ENCODE results near the gene CBFA2T3. TPM values are rescaled to one million over a fixed set of nuclear protein-coding genes. Genes with fewer than 3 reads are reported as not detected.
"Not testable (repeated sequence)": the region's sequence is repeated elsewhere in the genome, so short reads cannot be mapped to it uniquely, and the experiment has no call there.

CBFA2T3 gene
- total RNA-seq, 2 experiments from 2014 or later, result 0.21 TPM; not detected in 1

- no peaks in the 10 kb centered on the region for H3K4me1 Mint-ChIP-seq
- H3K36me3 Mint-ChIP-seq, result no peaks in the 10 kb centered on the region
- CTCF ChIA-PET, result no interaction called here
- no peak overlapping the region for H3K4me3 Mint-ChIP-seq
- ATAC-seq, result no peak
- H3K27ac Mint-ChIP-seq, result no peak overlapping the region
- no peak for DNase-seq
- no peaks in the 10 kb centered on the region for H3K9me3 Mint-ChIP-seq (ENCODE audit: low read depth)
- no peaks in the 10 kb centered on the region for H3K27me3 Mint-ChIP-seq
Observed at GRCh38 chr16:88902744-88903143, 74.3 kb downstream of the CBFA2T3 start.

- no peak for ATAC-seq
- DNase-seq, result no peak
- Mint-ChIP-seq H3K4me3 (no peak overlapping the region), H3K36me3 (no peaks in the 10 kb centered on the region), H3K27me3 (no peaks in the 10 kb centered on the region), H3K4me1 (no peaks in the 10 kb centered on the region), H3K27ac (no peak overlapping the region), H3K9me3 (ENCODE audit: low read depth) (no peaks in the 10 kb centered on the region)
- CTCF ChIA-PET, result no interaction called here
Observed at GRCh38 chr16:88901718-88902337, 75.2 kb downstream of the CBFA2T3 start.

- H3K4me3 Mint-ChIP-seq, result no peak overlapping the region
- CTCF ChIA-PET, result no interaction called here
Observed at GRCh38 chr16:88900662-88901052, 76.3 kb downstream of the CBFA2T3 start.

GRCh38 chr16:88899901-88900661 is 76.9 kb downstream of the CBFA2T3 start:
- Mint-ChIP-seq H3K36me3 (no peaks in the 10 kb centered on the region), H3K27ac (no peak overlapping the region), H3K9me3 (ENCODE audit: low read depth) (no peaks in the 10 kb centered on the region), H3K27me3 (no peaks in the 10 kb centered on the region), H3K4me3 (no peak overlapping the region), H3K4me1 (no peaks in the 10 kb centered on the region)
- no peak for DNase-seq
- no peak for ATAC-seq
- CTCF ChIA-PET, result no interaction called here

More at GRCh38 chr16:88900662-88901052, 76.3 kb downstream of the CBFA2T3 start:
- no peaks in the 10 kb centered on the region for H3K9me3 Mint-ChIP-seq (ENCODE audit: low read depth)
- H3K4me1 Mint-ChIP-seq, result no peaks in the 10 kb centered on the region
- ATAC-seq (no peak), DNase-seq (no peak)
- no peak overlapping the region for H3K27ac Mint-ChIP-seq
- H3K27me3 Mint-ChIP-seq, result no peaks in the 10 kb centered on the region
- H3K36me3 Mint-ChIP-seq, result no peaks in the 10 kb centered on the region

- Mint-ChIP-seq H3K4me3 (no peak overlapping the region), H3K9me3 (ENCODE audit: low read depth) (no peaks in the 10 kb centered on the region), H3K27ac (no peak overlapping the region), H3K36me3 (no peaks in the 10 kb centered on the region), H3K4me1 (no peaks in the 10 kb centered on the region), H3K27me3 (no peaks in the 10 kb centered on the region)
- no peak for ATAC-seq
- no peak for DNase-seq
- CTCF ChIA-PET, result no interaction called here
Observed at GRCh38 chr16:88897696-88898425, 79.1 kb downstream of the CBFA2T3 start.

- H3K27me3 Mint-ChIP-seq, result no peaks in the 10 kb centered on the region
- ATAC-seq (no peak), DNase-seq (no peak)
- no peaks in the 10 kb centered on the region for H3K9me3 Mint-ChIP-seq (ENCODE audit: low read depth)
- H3K4me3 Mint-ChIP-seq, result no peak overlapping the region
- no peaks in the 10 kb centered on the region for H3K36me3 Mint-ChIP-seq
- H3K4me1 Mint-ChIP-seq, result no peaks in the 10 kb centered on the region
- no peak overlapping the region for H3K27ac Mint-ChIP-seq
- CTCF ChIA-PET, result no interaction called here
Observed at GRCh38 chr16:88896238-88897070, 80.6 kb downstream of the CBFA2T3 start.

- H3K27me3 Mint-ChIP-seq, result no peaks in the 10 kb centered on the region
Observed at GRCh38 chr16:88895335-88895734, 81.7 kb downstream of the CBFA2T3 start.

GRCh38 chr16:88894681-88895300 is 82.2 kb downstream of the CBFA2T3 start:
- H3K27me3 Mint-ChIP-seq, result no peaks in the 10 kb centered on the region
- H3K9me3 Mint-ChIP-seq (ENCODE audit: low read depth), result no peaks in the 10 kb centered on the region
- H3K27ac Mint-ChIP-seq, result no peak overlapping the region
- H3K36me3 Mint-ChIP-seq, result no peaks in the 10 kb centered on the region
- DNase-seq, result no peak
- no peak for ATAC-seq
- H3K4me1 Mint-ChIP-seq, result no peaks in the 10 kb centered on the region
- no peak overlapping the region for H3K4me3 Mint-ChIP-seq
- CTCF ChIA-PET, result no interaction called here

More at GRCh38 chr16:88895335-88895734, 81.7 kb downstream of the CBFA2T3 start:
- no peaks in the 10 kb centered on the region for H3K4me1 Mint-ChIP-seq
- H3K4me3 Mint-ChIP-seq, result no peak overlapping the region
- DNase-seq, result no peak
- no peaks in the 10 kb centered on the region for H3K36me3 Mint-ChIP-seq
- CTCF ChIA-PET, result no interaction called here
- no peaks in the 10 kb centered on the region for H3K9me3 Mint-ChIP-seq (ENCODE audit: low read depth)
- no peak overlapping the region for H3K27ac Mint-ChIP-seq
- ATAC-seq, result no peak

- not testable (repeated sequence) for ATAC-seq
Observed at GRCh38 chr16:88894266-88894665, 82.7 kb downstream of the CBFA2T3 start.

GRCh38 chr16:88893127-88893968 is 83.7 kb downstream of the CBFA2T3 start:
- Mint-ChIP-seq H3K9me3 (ENCODE audit: low read depth) (no peaks in the 10 kb centered on the region), H3K27me3 (no peaks in the 10 kb centered on the region), H3K4me1 (no peaks in the 10 kb centered on the region), H3K27ac (no peak overlapping the region), H3K36me3 (no peaks in the 10 kb centered on the region), H3K4me3 (no peak overlapping the region)
- DNase-seq (no peak), ATAC-seq (no peak)
- CTCF ChIA-PET, result interaction anchor here (0.7 kb wide), 1 partner anchor 132 kb away, joined by 3 read pairs; no protein-coding TSS in a partner anchor

More at GRCh38 chr16:88894266-88894665, 82.7 kb downstream of the CBFA2T3 start:
- CTCF ChIA-PET; H3K27me3 Mint-ChIP-seq; H3K4me3 Mint-ChIP-seq; DNase-seq; H3K27ac Mint-ChIP-seq; H3K36me3 Mint-ChIP-seq; H3K9me3 Mint-ChIP-seq (ENCODE audit: low read depth); H3K4me1 Mint-ChIP-seq: not testable (repeated sequence)

GRCh38 chr16:88892065-88892464 is 84.9 kb downstream of the CBFA2T3 start:
- H3K4me3 Mint-ChIP-seq, result no peak overlapping the region
- DNase-seq, result no peak
- no peaks in the 10 kb centered on the region for H3K4me1 Mint-ChIP-seq
- ATAC-seq, result no peak
- CTCF ChIA-PET, result no interaction called here
- no peak overlapping the region for H3K27ac Mint-ChIP-seq
- no peaks in the 10 kb centered on the region for H3K9me3 Mint-ChIP-seq (ENCODE audit: low read depth)
- no peaks in the 10 kb centered on the region for H3K36me3 Mint-ChIP-seq
- no peaks in the 10 kb centered on the region for H3K27me3 Mint-ChIP-seq

GRCh38 chr16:88891083-88891482 is 85.9 kb downstream of the CBFA2T3 start:
- CTCF ChIA-PET, result no interaction called here
- Mint-ChIP-seq H3K27ac (no peak overlapping the region), H3K27me3 (no peaks in the 10 kb centered on the region), H3K4me1 (no peaks in the 10 kb centered on the region), H3K4me3 (no peak overlapping the region), H3K36me3 (no peaks in the 10 kb centered on the region), H3K9me3 (ENCODE audit: low read depth) (no peaks in the 10 kb centered on the region)
- ATAC-seq (no peak), DNase-seq (no peak)
